K562 (cell line): Measurements from ENCODE around the gene SAE1. TPM values are rescaled to one million over a fixed set of nuclear protein-coding genes. Genes with fewer than 3 reads are reported as not detected.
A peak's percentile ranks its signal among the peaks of the same experiment; 100 is the strongest.

Source experiments
- CCAR2 ChIP-seq: fragments of 200-400 bp; formaldehyde crosslinking; IDR thresholded peaks from 2 replicates; pipeline ENCODE4 v1.6.1; 2017; ENCODE audit warnings: mild to moderate bottlenecking, low read depth, low read length
- CTBP1 ChIP-seq: fragments of 450-650 bp; IDR thresholded peaks from 2 replicates; pipeline ENCODE4 v1.6.1; 2016; ENCODE audit warnings: borderline replicate concordance
- FOXK2 ChIP-seq, 2 experiments: fragments of 450-650 bp; IDR thresholded peaks in 1 of 2; conservative IDR thresholded peaks in 1 of 2; 2 replicates each; pipeline ENCODE4 v1.6.1; 2016; ENCODE audit warnings: low read depth in 2 of 2, mild to moderate bottlenecking in 1 of 2
- HMGN3 ChIP-seq: IDR thresholded peaks from 2 replicates; pipeline ENCODE4 v1.6.1; 2011; ENCODE audit warnings: borderline replicate concordance, low read depth, mild to moderate bottlenecking, mixed read lengths, low read length; ENCODE audit not compliant: insufficient read length; ENCODE audit errors: extremely low read depth
- MAZ ChIP-seq, 2 experiments: fragments of 450-650 bp in 1 of 2; sonication (generic) in 1 of 2; formaldehyde crosslinking; IDR thresholded peaks in 1 of 2; conservative IDR thresholded peaks in 1 of 2; 2 replicates each; pipeline versions ENCODE4 v1.4.0 to v1.5.0; 2020; ENCODE audit warnings: mild to moderate bottlenecking in 1 of 2, missing genetic modification reagents in 1 of 2
- PML ChIP-seq: IDR thresholded peaks from 2 replicates; pipeline ENCODE4 v1.6.1; 2012; ENCODE audit warnings: low read length, inconsistent platforms
- RBFOX2 ChIP-seq: fragments of 200-400 bp; formaldehyde crosslinking; IDR thresholded peaks from 2 replicates; pipeline ENCODE4 v1.6.1; 2017; ENCODE audit warnings: low read depth, mild to moderate bottlenecking, low read length, moderate library complexity
- TBL1XR1 ChIP-seq, 2 experiments: IDR thresholded peaks; 2 replicates each; pipeline ENCODE4 v1.6.1; 2012; ENCODE audit warnings: improper control_type of control experiment in 2 of 2, low read length in 2 of 2, mild to moderate bottlenecking in 1 of 2
- ZNF282 ChIP-seq: sonication (generic); formaldehyde crosslinking; IDR thresholded peaks from 2 replicates; pipeline ENCODE4 v1.8.1; 2023; ENCODE audit warnings: missing genetic modification reagents
- ZNF76 ChIP-seq: fragments of 250-450 bp; sonication (Bioruptor Pico); IDR thresholded peaks from 2 replicates; pipeline ENCODE4 v1.4.0; 2020; ENCODE audit warnings: mild to moderate bottlenecking, moderate library complexity, borderline replicate concordance
- polyA plus RNA-seq, 8 experiments: library from polyadenylated mRNA; depleted of rRNA in 4 of 8; stranded (reverse) in 5 of 8; unstranded in 3 of 8; fragments of >200 nt; fragmentation: Nextera tagmentation in 2 of 8; fragmentation: Illumina TruSeq in 1 of 8; extraction: Ambion mirVana in 2 of 8; extraction: Trizol in 1 of 8; gene quantifications; 2 replicates each; pipeline versions ENCODE4 v1.2.1 to v1.2.3, GENCODE V29; 2011 to 2014; ENCODE audit warnings: inconsistent platforms in 1 of 8, missing spikeins in 1 of 8
- total RNA-seq, 7 experiments: library from RNA; depleted of rRNA in 6 of 7; stranded (reverse); fragments of >200 nt in 6 of 7; fragmentation: Illumina TruSeq in 2 of 7; extraction: Trizol in 2 of 7; gene quantifications; 2 replicates each; pipeline versions ENCODE4 v1.2.1 to v1.2.3, GENCODE V29; 2011 to 2021; ENCODE audit warnings: low replicate concordance in 1 of 7
- TF ChIP-seq, protein P1 (sequence below): fragments of 450-650 bp; IDR thresholded peaks from 2 replicates; pipeline ENCODE4 v1.7.0; 2016; ENCODE audit warnings: borderline replicate concordance
- TF ChIP-seq, protein P2 (sequence below): sonication (generic); formaldehyde crosslinking; IDR thresholded peaks from 2 replicates; pipeline ENCODE4 v1.9.0; 2022; ENCODE audit warnings: mild to moderate bottlenecking, missing genetic modification reagents
- TF ChIP-seq, protein P3 (sequence below): conservative IDR thresholded peaks from 2 replicates; pipeline ENCODE4 v1.6.1; 2011; ENCODE audit warnings: low read depth, mild to moderate bottlenecking, low read length; ENCODE audit not compliant: control insufficient read depth
- TF ChIP-seq, protein P4 (sequence below): fragments of 250-450 bp; sonication (Bioruptor Pico); IDR thresholded peaks from 2 replicates; pipeline ENCODE4 v1.4.0; 2020

SAE1 gene
- total and polyA plus RNA-seq, 9 of the 15 experiments (the other 6 are each of a cell fraction or from before 2014, with no cell fraction given), result 82.8 to 299 (median 217) TPM

DNA sequence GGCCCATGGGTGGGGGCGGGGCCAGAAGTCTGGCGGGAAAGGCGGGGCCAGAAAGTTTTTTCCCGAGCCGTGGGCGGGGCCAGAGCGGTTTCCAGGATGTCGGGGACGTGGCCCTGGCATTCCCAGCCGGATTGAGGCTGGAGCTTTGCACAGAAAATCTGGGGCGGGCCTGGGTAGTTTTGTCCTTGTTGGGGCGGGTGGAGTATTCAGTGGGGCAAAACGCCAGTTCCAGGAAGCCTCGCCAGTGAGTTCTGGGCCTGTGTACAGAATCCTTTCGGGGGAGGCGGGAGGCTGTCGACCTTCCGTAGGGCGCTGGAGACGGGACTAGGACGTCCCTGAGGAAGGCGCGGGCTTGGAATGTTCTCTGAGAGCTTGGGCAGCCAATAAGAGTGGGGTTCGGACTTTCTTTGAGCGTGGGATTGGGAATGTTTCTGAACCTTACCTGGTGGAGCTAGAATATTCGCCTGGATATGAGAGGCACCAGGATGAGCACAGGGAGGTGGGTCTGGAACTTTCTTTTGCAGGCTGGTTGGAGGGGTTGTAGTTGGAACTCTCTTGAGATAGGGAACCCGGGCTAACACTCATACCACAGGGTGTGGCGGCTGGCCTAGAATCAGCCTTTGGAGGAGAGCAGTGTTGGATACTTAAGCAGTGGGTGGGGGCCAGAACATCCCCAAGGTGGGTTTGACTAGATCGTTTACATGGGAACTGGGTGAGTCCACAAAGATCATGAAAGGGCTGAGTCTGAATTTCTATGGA, 127.0 kb downstream of the SAE1 start (continued):
- TF ChIP-seq RBFOX2, result peak; percentile 39
- peak; percentile 7 for TF ChIP-seq HMGN3
- peak in 1 of 2 experiments; percentile 33; a peak in 1 of 4 replicates for TF ChIP-seq MAZ (CRISPR knock-in tag; conservative IDR thresholded peaks at IDR 0.05 in 1 of 2, IDR thresholded peaks at IDR 0.05 in 1 of 2)
- TF ChIP-seq, protein P1, sequence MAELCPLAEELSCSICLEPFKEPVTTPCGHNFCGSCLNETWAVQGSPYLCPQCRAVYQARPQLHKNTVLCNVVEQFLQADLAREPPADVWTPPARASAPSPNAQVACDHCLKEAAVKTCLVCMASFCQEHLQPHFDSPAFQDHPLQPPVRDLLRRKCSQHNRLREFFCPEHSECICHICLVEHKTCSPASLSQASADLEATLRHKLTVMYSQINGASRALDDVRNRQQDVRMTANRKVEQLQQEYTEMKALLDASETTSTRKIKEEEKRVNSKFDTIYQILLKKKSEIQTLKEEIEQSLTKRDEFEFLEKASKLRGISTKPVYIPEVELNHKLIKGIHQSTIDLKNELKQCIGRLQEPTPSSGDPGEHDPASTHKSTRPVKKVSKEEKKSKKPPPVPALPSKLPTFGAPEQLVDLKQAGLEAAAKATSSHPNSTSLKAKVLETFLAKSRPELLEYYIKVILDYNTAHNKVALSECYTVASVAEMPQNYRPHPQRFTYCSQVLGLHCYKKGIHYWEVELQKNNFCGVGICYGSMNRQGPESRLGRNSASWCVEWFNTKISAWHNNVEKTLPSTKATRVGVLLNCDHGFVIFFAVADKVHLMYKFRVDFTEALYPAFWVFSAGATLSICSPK, result 0 out of 2 replicates have a peak, but pooled peaks have one; percentile 8
- TF ChIP-seq CTBP1, result no peak
- TF ChIP-seq FOXK2 (conservative IDR thresholded peaks at IDR 0.05 in 1 of 2, IDR thresholded peaks at IDR 0.05 in 1 of 2; ENCODE audit: low read depth in 2 of 2), result 0 out of 4 replicates have a peak, but pooled peaks of 1 of the 2 experiments have one; percentile 7
- TF ChIP-seq TBL1XR1 (IDR thresholded peaks at IDR 0.05; ENCODE audit: low read length in 2 of 2), result no peak
- TF ChIP-seq CCAR2, result no peak
- TF ChIP-seq, protein P2, sequence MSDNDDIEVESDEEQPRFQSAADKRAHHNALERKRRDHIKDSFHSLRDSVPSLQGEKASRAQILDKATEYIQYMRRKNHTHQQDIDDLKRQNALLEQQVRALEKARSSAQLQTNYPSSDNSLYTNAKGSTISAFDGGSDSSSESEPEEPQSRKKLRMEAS (CRISPR knock-in tag), result no peak; the same call in none of the 2 replicates
- TF ChIP-seq, protein P3, sequence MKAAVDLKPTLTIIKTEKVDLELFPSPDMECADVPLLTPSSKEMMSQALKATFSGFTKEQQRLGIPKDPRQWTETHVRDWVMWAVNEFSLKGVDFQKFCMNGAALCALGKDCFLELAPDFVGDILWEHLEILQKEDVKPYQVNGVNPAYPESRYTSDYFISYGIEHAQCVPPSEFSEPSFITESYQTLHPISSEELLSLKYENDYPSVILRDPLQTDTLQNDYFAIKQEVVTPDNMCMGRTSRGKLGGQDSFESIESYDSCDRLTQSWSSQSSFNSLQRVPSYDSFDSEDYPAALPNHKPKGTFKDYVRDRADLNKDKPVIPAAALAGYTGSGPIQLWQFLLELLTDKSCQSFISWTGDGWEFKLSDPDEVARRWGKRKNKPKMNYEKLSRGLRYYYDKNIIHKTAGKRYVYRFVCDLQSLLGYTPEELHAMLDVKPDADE, result 0 out of 2 replicates have a peak, but pooled peaks have one; percentile 44
- TF ChIP-seq PML, result peak; percentile 29; the same call in 1 of the 2 replicates
- 0 out of 2 replicates have a peak, but pooled peaks have one; percentile 37 for TF ChIP-seq ZNF282 (CRISPR knock-in tag)
- TF ChIP-seq, protein P4, sequence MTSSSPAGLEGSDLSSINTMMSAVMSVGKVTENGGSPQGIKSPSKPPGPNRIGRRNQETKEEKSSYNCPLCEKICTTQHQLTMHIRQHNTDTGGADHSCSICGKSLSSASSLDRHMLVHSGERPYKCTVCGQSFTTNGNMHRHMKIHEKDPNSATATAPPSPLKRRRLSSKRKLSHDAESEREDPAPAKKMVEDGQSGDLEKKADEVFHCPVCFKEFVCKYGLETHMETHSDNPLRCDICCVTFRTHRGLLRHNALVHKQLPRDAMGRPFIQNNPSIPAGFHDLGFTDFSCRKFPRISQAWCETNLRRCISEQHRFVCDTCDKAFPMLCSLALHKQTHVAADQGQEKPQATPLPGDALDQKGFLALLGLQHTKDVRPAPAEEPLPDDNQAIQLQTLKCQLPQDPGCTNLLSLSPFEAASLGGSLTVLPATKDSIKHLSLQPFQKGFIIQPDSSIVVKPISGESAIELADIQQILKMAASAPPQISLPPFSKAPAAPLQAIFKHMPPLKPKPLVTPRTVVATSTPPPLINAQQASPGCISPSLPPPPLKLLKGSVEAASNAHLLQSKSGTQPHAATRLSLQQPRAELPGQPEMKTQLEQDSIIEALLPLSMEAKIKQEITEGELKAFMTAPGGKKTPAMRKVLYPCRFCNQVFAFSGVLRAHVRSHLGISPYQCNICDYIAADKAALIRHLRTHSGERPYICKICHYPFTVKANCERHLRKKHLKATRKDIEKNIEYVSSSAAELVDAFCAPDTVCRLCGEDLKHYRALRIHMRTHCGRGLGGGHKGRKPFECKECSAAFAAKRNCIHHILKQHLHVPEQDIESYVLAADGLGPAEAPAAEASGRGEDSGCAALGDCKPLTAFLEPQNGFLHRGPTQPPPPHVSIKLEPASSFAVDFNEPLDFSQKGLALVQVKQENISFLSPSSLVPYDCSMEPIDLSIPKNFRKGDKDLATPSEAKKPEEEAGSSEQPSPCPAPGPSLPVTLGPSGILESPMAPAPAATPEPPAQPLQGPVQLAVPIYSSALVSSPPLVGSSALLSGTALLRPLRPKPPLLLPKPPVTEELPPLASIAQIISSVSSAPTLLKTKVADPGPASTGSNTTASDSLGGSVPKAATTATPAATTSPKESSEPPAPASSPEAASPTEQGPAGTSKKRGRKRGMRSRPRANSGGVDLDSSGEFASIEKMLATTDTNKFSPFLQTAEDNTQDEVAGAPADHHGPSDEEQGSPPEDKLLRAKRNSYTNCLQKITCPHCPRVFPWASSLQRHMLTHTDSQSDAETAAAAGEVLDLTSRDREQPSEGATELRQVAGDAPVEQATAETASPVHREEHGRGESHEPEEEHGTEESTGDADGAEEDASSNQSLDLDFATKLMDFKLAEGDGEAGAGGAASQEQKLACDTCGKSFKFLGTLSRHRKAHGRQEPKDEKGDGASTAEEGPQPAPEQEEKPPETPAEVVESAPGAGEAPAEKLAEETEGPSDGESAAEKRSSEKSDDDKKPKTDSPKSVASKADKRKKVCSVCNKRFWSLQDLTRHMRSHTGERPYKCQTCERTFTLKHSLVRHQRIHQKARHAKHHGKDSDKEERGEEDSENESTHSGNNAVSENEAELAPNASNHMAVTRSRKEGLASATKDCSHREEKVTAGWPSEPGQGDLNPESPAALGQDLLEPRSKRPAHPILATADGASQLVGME, result no peak
- no peak for TF ChIP-seq ZNF76
